ENCODE results near the gene MMD. TPM values are rescaled to one million over a fixed set of nuclear protein-coding genes. Genes with fewer than 3 reads are reported as not detected.
A peak's percentile ranks its signal among the peaks of the same experiment; 100 is the strongest.

MMD gene
- total and polyA plus RNA-seq, 2 of the 13 experiments (the other 11 are each of a cell fraction or from before 2014, with no cell fraction given) = 121 to 225 TPM

DNA sequence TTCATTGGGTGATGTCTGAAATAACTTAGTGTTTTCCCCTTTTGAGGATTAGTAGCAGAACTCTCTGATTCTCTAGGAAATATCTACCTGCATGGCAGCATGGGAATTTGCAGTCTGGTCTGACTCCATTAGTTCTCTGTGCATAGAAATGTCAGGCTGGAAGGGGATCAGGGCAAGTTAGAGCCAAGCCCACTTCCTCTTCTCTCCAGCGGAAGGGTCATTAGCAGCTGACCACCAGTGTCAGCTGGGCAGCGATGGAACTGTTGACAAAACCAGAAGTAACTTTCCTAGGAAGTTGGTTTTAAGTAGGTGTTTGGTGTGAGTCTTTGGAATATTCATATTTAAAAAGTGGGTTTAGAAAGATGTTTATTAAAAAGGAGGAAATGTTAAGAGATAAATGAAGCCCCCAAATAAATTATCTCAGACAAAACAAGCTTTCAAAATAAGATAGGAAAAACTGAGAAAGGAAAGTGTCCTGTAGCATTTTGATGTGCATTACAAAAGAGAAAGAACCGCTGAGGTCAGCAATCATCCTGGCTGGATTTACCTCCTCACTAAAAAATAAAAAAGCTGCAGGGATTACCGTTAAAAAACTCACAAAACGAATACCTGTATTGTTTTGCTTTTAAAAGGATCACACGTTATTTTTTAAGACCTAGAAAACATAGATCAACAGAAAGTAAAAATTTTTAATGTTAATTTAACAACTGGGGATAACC lies 32.4 kb upstream of the MMD start (continued):
- TF ChIP-seq, protein P1, sequence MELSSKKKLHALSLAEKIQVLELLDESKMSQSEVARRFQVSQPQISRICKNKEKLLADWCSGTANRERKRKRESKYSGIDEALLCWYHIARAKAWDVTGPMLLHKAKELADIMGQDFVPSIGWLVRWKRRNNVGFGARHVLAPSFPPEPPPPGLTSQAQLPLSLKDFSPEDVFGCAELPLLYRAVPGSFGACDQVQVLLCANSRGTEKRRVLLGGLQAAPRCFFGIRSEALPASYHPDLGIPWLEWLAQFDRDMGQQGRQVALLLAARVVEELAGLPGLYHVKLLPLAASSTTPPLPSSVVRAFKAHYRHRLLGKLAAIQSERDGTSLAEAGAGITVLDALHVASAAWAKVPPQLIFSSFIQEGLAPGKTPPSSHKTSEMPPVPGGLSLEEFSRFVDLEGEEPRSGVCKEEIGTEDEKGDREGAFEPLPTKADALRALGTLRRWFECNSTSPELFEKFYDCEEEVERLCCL (CRISPR knock-in tag; IDR thresholded peaks at IDR 0.05; ENCODE audit: borderline replicate concordance) = no peak
- no peak for TF ChIP-seq PHB2 (IDR thresholded peaks at IDR 0.05; ENCODE audit: partially characterized antibody)
- no peak for TF ChIP-seq ZNF350 (CRISPR knock-in tag; IDR thresholded peaks at IDR 0.05; ENCODE audit: borderline replicate concordance, low read depth)
- TF ChIP-seq NR2C2 (CRISPR knock-in tag; IDR thresholded peaks at IDR 0.05; ENCODE audit: borderline replicate concordance) = 0 out of 2 replicates have a peak, but pooled peaks have one; percentile 8
- TF ChIP-seq ZNF781 (CRISPR knock-in tag; IDR thresholded peaks at IDR 0.05; ENCODE audit: borderline replicate concordance, not compliant biosample characterization) = no peak
- TF ChIP-seq KLF13 (CRISPR knock-in tag; IDR thresholded peaks at IDR 0.05) = no peak
- TF ChIP-seq ZNF296 (CRISPR knock-in tag; conservative IDR thresholded peaks at IDR 0.05) = no peak
- peak; percentile 97 for TF ChIP-seq MAFF (IDR thresholded peaks at IDR 0.05; ENCODE audit: low read depth, low read length)
- no peak for TF ChIP-seq RFX3 (CRISPR knock-in tag; IDR thresholded peaks at IDR 0.05)
- TF ChIP-seq, protein P2, sequence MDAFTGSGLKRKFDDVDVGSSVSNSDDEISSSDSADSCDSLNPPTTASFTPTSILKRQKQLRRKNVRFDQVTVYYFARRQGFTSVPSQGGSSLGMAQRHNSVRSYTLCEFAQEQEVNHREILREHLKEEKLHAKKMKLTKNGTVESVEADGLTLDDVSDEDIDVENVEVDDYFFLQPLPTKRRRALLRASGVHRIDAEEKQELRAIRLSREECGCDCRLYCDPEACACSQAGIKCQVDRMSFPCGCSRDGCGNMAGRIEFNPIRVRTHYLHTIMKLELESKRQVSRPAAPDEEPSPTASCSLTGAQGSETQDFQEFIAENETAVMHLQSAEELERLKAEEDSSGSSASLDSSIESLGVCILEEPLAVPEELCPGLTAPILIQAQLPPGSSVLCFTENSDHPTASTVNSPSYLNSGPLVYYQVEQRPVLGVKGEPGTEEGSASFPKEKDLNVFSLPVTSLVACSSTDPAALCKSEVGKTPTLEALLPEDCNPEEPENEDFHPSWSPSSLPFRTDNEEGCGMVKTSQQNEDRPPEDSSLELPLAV (CRISPR knock-in tag; conservative IDR thresholded peaks at IDR 0.05; ENCODE audit: low read depth) = no peak
- TF ChIP-seq, protein P3, sequence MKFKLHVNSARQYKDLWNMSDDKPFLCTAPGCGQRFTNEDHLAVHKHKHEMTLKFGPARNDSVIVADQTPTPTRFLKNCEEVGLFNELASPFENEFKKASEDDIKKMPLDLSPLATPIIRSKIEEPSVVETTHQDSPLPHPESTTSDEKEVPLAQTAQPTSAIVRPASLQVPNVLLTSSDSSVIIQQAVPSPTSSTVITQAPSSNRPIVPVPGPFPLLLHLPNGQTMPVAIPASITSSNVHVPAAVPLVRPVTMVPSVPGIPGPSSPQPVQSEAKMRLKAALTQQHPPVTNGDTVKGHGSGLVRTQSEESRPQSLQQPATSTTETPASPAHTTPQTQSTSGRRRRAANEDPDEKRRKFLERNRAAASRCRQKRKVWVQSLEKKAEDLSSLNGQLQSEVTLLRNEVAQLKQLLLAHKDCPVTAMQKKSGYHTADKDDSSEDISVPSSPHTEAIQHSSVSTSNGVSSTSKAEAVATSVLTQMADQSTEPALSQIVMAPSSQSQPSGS (CRISPR knock-in tag; IDR thresholded peaks at IDR 0.05) = no peak
- TF ChIP-seq PHF20 (CRISPR knock-in tag; IDR thresholded peaks at IDR 0.05) = no peak
- peak; percentile 22; the same call in 1 of the 2 replicates for TF ChIP-seq GATAD2A (CRISPR knock-in tag; IDR thresholded peaks at IDR 0.05)
- TF ChIP-seq ETV5 (CRISPR knock-in tag; IDR thresholded peaks at IDR 0.05; ENCODE audit: borderline replicate concordance) = no peak
- TF ChIP-seq KDM1A (CRISPR knock-in tag; IDR thresholded peaks at IDR 0.05) = no peak
- no peak for TF ChIP-seq ARHGAP35 (CRISPR knock-in tag; IDR thresholded peaks at IDR 0.05; ENCODE audit: borderline replicate concordance)
- no peak for TF ChIP-seq ZNF543 (CRISPR knock-in tag; IDR thresholded peaks at IDR 0.05)
- no peak for TF ChIP-seq DNMT1 (CRISPR knock-in tag; IDR thresholded peaks at IDR 0.05)
- TF ChIP-seq ZNF552 (CRISPR knock-in tag; IDR thresholded peaks at IDR 0.05; ENCODE audit: borderline replicate concordance) = no peak
- TF ChIP-seq JUND (CRISPR knock-in tag; IDR thresholded peaks at IDR 0.05) = no peak
- TF ChIP-seq, protein P4, sequence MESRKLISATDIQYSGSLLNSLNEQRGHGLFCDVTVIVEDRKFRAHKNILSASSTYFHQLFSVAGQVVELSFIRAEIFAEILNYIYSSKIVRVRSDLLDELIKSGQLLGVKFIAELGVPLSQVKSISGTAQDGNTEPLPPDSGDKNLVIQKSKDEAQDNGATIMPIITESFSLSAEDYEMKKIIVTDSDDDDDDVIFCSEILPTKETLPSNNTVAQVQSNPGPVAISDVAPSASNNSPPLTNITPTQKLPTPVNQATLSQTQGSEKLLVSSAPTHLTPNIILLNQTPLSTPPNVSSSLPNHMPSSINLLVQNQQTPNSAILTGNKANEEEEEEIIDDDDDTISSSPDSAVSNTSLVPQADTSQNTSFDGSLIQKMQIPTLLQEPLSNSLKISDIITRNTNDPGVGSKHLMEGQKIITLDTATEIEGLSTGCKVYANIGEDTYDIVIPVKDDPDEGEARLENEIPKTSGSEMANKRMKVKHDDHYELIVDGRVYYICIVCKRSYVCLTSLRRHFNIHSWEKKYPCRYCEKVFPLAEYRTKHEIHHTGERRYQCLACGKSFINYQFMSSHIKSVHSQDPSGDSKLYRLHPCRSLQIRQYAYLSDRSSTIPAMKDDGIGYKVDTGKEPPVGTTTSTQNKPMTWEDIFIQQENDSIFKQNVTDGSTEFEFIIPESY (CRISPR knock-in tag; IDR thresholded peaks at IDR 0.05) = peak; percentile 38; the same call in 1 of the 2 replicates
